Activated CD8-positive, alpha-beta memory T cell treated with anti-CD3 and anti-CD28 coated beads, Interleukin-2, amount 50 U/mL, for 48 hours (primary cell): ENCODE data around the gene ENG.
A peak's percentile ranks its signal among the peaks of the same experiment; 100 is the strongest.
"Not testable (repeated sequence)": the region's sequence is repeated elsewhere in the genome, so short reads cannot be mapped to it uniquely, and the experiment has no call there.

Experiments
- DNase-seq: peaks from one replicate; pipeline ENCODE4 v3.0.0-alpha.2; 2020

The ENG gene

DNA sequence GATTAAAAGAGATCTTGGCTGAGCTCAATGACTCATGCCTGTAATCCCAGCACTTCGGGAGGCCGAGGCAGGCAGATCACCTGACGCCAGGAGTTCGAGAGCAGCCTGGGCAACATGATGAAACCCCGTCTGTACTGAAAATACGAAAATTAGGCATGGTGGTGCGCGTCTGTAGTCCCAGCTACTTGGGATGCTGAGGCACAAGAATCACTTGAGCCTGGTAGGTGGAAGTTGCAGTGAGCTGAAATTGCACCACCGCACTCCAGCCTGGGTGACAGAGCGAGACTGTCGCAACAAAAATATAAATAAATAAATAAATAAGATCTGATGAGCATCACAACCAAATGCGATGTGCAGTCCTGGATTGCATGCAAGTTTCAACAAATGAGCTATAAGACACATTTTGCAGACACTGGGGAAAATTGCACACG lies 8.7 kb upstream of the ENG start:
- DNase-seq, result no peak

DNA sequence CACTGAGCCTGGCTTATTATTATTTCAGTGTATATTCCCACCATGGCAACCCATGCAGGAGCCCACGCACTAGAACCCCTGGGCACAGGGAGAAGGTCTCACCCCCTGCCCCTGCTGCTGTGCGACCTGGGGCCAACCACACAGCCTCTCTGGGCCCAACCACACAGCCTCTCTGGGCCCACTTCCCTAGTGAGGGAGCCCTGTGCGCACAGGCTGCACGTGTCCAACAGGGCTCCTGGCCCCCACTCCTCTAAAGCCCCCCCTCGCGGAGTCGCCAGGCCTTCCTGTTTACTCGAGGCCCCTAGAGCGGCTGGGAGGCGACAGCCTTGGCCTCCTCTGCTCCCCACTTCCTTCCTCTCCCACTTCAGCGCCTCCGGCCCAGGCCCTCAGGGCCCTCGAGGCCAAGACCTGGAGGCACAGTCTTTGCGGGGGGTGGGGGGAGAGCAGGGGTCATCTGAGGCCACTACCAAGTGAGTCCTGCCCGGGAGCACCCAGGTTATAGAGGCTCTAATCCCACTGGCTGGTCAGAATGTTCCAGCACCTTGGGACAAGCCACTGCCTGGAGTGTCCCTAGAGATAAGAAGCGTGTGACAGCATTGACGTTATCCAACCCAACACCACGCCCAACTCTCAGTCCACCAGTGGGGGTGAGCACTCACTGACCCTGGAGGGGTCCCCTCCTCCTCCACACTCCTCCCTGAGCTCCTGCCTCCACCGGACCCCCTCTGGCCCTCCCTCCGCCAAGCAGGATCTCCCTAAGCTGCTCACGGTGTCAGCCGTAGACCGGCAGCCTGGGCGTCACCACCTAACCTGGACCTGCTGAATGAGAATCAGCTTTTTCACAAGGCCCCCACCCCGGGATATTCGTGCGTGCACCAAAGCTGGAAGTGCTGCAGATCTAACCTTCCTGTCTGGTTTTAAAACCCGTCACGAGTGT lies 7.9 kb upstream of the ENG start:
- peak; percentile 63 for DNase-seq

DNA sequence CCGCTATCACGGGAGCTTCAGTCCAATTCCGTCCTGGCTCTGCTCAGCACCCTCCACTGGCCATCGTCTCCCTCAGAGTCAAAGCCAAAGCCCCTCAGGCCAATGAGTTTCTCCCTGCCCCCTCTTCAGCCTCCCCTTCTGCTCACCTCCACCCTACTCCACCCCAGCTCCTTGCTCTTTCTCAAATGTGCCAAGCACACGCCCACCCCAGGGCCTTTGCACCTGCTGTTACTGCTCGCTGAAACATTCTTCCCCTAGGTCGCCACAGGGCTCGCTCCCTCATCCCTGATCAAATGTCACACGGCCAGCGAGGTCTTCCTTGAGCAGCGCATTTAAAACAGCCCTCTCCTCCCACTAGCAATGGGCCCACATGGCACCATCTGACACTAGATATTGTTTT lies 6.3 kb upstream of the ENG start:
- no peak for DNase-seq

DNA sequence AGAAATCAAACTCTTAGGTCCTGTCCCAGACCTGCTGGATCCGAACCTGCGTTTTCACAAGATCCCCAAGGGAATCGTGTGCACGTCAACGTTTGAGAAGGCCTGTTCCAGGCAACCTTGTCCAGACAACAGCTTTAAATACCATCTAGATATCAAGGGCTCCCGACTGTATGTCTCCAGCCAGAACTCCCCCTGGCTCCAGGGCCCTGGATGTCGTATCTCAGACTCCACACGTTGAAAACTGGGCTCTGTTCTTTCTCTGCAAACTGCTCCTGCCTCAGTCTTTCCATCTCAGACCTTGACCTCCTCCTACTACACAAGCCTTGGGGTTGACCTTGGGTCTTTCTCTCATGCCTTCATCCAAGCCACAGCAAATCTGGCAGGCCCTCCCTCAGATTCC lies 5.8 kb upstream of the ENG start:
- DNase-seq, result no peak

DNA sequence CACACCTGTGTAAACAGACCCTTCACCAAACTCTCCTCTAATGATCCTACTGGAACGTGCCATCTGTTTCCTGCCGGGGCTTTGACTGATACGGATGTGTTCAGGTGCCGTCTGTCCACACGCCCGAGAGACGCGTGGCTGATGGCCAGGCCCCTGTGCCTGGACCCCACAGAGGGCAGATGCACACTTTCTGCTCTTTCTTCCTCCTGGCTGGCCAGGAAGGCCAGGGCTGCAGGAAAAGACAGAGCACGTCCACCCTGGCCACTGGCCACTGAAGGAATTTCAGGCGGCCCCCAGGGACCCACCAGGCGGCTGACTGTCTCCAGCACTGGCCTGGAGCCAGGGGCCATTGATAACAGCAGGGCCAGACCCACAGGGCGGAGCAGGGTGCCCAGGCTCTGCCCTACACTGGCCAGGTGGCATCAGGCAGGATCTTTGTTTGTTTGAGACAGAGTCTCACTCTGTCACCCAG lies 3.6 kb upstream of the ENG start:
- no peak for DNase-seq

DNA sequence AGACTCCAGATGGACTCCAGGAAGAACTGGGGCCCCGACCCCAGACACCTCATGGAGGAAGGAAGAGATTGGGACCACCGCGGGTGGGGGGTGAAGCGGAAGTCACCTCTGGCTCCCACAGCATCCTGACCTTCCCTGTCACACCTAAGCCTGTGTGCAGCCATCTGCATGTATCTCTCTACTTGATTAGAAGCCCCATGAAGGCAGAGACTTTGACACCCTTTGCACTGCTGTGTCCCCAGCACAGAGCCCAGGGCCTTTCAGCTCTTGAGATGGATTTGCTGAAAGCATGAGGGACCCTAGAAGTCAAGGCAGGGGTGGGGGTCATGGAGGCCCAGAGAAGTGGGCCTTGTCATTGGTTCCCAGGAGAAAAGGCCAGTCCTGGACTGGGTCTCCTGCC lies 2.8 kb upstream of the ENG start:
- no peak for DNase-seq

DNA sequence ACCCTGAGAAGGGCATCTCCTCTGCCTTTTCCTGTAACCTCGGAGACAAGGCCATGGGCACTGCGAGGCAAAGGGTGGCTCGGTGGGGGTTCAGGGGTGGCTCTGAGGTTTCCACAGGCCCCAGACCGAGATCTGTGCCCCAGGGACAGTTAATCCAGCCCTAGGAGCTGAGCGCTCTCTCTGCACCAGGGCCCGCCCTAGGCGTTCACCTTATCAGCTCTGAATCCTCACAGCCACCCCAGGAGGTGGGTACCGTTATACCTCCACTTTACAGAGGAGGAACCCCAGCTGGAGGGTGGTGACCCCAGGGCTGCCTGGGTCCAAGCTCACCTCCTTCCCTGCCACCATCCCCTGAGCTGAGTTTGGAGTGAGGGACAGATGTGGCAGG lies 2.3 kb upstream of the ENG start:
- no peak for DNase-seq

DNA sequence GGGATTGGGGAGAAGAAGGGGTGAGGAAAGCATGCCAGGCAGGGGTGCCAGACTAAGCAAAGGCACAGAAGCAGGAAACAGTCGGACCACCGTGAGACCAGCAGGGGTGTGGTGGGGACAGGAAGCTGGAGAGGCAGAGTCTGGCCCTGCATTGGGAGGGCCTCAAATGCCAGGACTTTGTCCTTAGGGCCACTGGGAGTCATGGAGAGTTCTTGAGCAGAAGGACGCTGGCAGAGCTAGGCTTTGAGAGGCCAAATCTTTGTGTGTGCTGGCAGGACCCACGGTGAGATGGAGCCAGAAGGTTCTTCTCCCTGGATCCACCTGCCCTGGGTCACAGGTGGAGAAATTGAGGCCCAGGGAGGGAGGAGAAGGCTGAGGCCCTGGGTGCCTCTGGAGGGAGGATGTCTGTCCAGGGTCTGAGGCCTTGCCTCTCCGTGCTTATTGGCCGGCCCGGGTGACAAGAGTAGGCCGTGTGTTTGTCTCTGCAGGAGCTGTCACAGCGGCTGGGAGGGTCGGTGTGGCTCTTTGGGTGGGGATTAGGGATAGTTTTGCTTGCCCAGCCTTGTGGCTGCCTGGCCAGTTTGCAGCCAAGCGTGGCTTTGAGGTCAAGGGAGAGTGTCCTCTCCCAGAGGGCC lies 1.8 kb upstream of the ENG start:
- no peak for DNase-seq

DNA sequence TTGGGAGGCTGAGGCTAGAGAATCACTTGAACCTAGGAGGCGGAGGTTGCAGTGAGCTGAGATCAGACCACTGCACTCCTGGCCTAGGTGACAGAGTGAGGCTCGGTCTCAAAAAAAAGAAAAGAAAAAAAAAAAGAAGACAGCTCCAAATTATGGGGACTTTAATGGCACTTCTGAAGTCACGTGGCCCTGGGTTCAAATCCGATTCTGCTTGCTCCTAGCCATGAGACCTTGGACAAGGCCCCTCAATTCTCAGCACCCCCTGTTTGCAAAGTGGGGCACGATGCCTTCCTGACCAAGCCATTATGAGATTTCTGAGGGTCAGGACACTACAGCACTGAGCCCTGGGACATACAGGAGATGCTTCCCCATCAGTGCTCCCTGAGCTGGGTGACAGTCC lies 1.1 kb upstream of the ENG start:
- DNase-seq, result no peak

DNA sequence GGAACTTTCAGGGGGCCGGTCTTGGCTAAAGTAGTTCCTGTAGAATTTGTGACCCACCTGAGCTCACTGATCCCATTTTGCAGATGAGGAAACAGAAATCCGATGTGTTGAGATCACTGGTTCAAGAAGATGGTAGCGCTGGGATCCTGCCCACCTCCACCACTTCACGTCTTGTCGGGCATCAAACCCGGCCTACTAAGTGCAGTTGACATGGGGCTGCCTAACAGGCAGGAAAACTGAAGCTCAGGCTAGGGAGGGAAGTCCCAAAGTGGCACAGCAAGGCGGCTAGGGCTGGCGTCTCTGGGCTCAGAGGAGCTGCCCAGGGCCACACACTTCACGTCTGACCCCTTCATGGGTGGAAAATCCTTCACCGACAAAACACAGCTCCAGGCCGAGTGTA lies 502 bp upstream of the ENG start:
- no peak for DNase-seq

DNA sequence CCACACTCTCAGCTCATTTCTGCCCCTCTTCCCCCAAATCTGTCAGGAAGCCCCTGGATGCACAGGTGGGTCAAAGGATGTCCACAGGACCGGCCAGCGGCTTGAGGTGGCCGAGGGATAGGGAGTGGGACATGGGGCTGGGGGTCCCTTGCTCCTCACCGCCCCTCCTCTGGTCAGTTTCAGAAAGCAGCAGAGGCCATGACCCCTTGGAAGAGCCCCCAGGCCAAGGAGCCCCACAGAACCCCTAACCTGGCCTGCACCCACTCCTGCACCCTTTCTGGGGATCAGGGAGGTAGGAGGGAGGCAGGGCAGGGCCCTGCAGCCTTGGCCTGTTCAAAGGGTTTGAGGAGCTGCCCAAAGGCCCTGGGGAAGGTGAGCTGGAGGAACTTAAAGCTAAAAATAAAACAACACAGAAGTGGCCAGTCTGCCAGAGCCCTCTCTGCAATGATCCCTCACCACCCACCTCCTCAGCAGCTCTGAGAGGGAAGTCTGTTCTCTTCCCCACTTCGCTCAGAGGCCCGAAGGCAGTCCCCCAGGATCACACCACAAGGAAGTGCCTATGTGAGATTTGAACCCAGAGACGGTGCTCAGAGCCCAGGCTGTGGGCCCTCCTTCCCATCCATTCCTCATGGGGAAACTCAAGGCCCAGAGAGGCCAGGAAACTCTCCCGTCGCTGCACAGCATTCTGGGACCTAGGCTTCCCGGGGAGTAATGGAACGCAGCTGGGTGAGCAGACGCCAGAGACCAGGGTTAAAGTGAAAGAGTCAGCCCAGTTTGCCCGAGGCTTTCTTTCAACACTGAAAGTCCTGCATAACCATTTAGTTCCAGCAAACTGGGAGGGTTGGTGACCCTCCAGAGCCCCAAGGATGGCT lies 910 bp downstream of the ENG start:
- DNase-seq, result no peak

DNA sequence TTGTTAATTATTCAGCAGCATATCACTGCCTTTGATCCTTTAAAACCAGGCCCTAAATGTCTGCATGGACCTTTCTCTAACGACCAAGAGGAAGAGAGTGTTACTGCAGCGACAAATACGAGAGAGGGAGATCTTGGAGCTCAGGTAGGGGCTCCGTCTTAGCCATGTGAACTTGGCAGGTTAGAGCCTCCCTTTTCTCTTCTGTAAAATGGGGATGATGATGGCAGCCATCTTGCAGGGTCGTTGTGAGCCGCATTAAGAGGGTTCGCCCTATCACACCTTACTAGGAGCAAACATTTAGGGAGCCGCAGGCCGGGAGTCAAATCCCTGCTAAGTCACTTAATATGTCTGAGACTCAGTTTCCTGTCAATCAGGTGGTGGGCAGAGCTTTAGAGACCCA lies 1.6 kb downstream of the ENG start:
- DNase-seq, result no peak

DNA sequence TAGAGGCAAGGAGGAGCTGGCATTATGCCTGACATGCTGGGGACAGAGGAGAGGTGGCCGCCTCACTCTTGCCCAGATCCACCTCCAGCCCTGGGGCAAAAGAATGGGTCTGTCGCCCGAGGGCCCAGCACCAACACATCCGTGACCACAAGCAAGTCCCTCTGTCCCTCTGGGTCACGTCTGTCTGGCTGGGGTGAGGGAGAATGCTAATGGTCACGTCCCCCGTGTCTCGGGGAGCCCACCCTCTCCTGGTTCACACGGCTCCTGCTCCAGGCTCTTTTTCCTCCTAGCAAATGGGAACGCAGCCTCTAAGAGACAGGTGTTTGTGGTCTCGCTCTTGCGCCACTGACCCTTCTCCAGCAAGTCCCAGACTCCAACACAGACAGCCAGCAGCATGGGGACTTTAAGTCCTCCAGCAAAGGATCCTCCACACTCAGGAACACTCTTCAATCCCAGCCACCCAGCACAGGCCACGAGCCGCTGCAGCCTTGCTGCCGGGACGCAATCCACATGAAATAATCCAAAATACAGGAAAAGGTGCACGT lies 4.1 kb downstream of the ENG start:
- no peak for DNase-seq

DNA sequence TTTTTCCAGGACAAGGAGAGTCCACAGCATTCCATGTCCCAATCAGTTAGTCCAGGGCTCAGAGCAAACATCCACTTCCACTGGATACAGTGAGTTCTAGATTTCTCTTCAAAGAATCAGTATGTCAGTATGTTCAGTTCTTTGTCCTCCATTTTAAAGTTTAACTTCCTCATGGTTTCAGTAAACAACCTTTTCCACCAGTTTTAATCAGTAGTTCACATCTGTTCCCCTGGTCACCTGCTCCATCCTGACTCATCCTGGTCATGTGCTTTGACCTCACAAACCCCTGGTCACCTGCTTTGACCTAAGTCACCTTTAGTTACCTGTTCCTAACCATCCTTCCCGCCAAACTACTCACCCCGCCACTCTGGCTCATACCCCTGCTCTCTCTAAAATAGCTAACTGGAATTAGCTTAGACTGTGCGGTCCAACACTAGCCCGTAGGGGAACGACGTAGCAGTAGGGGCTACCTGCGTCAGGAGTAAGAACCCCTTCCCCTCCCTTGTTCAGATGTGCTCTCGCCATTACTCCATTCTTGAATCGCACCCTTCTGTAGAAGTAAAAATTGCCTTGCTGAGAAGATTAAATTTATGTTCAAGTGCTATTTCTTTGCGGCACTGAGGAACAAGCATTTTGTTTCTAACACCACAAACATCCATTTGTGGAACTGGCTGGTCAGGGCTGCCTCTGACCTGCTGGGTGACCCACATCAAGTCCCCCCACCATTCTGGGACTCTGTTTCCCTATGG lies 5.5 kb downstream of the ENG start:
- no peak for DNase-seq

DNA sequence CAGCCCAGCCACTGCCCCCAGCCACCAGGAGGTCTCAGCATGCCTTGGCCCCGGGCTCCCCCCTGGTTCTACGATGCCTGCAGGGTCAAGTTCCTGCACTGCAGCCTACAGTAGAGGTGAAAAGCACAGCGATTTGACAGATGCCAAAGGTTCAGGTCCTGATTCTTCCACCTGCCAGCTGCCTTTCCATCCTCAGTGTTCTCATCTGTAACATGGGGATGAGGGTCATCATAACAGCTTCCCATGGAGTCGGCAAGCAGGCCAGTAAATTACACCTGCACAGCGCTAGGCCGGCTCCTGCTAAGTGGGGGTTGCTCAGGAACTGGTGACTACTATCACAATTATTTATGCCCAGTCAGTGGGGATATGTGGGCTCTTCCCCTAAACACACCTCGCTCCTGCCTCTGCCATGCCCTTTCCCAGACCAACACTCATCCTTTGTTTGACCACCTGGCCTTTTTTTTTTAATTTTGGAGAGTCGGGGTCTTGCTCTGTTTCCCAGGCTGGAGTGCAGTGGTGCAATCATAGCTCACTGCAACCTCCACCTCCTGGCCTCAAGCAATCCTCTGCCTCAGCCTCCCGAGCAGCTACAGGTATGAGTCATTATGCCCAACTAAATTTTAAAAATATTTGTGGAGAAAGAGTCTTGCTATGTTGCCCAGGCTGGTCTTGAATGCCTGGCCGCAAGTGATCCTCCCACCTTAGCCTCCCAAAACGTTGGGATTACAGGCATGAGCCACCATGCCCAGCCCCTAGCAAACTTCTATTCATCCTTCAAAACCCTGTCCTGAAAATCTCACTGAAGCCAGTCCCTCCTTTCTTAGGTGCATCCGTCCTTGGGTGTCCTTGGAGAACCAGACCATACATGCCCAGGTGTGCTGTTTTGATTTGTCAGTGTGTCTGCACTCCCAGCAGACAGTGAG lies 6.4 kb downstream of the ENG start:
- no peak for DNase-seq

DNA sequence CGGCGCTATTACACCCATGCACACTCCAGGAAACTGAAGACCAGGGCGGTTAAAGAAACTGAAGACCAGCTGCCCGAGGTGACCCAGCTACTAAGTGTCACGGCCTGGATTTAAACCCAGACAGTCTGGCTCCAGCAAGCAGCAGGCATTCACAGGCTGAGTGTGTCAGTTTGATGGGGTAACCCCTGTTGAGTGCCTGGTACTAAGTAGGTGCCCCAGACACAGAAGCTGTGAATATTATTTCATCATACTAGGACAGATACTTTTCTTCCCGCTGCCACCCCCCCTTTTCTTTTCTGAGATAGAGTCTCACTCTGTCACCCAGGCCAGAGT lies 7.3 kb downstream of the ENG start:
- DNase-seq, result no peak

DNA sequence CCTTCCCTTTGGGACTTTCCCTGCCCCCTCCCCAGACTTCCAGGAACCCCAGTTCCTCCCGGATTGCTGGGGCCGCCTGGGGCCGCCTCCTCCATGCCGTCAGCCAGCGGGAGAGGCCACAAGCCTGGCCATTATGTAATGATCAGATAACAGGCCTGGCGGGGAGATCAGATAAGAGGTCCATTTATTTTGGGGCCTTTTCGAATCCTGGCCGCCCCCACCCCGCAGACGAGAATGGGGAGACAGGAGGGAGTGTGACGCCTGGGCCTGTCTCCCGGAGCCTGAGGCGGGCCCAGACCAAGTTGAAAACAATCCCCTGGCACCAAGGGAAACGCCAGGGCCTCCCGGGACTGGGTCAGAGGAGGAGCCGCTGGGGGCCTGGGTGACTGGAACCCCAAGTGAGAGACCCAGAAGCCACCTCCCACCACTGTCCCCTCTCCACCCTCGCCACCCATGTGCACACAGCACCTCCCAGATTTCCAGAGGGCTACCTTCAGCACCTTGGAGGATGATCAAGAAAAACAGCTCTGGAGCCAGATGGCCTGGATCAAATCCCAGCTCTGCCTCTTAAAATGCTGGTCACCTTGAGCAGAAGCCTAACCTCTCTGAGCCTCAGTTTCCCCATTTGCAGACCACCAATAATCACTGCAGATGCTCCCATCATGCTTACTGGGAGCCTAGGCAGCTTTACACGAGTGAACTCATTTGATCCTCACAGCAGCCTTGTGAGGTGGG lies 7.8 kb downstream of the ENG start:
- DNase-seq, result no peak

DNA sequence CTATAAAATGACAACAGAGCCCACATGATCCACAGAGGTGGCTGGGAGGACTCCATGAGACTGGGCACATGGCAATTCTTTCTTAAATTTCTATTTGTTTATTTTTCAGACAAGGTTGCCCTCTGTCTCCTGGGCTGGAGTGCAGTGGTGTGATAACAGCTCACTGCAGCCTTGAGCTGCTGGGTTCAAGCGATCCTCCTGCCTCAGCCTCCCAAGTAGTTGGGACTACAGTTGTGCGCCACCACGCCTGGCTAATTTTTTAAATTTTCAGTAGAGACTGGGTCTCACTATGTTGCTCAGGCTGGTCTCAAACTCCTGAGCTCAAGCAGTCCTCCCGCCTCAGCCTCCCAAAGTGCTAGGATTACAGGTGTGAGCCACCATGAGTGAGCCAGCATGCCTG lies 8.8 kb downstream of the ENG start:
- DNase-seq, result not testable (repeated sequence)

DNA sequence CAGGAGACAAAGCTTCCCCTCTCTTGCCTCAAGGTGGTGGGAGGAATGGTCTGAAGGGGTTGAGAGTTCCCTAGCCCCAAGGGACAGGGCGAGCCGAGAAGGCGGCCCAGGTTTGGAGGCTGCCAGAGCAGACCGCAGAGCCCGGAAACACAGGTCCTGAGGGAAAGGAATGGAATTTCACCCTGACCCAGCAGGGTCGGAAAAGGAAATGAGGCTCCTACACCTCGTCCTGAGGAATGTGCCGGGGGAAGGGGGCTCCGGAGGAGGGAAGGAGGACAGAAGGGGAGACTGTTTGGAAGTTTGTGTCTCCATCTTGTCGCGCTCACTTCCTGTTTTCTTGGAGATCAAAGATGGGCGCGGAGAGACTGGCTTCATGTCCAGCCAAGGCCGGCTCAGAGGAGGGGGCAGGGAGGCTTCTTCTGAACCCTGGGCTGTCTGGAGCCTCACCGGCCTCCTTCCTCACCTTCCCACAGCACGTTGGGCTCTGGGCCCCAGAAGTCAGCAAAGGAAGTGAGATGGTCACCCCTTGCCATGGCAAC lies 9.6 kb downstream of the ENG start:
- DNase-seq, result no peak

DNA sequence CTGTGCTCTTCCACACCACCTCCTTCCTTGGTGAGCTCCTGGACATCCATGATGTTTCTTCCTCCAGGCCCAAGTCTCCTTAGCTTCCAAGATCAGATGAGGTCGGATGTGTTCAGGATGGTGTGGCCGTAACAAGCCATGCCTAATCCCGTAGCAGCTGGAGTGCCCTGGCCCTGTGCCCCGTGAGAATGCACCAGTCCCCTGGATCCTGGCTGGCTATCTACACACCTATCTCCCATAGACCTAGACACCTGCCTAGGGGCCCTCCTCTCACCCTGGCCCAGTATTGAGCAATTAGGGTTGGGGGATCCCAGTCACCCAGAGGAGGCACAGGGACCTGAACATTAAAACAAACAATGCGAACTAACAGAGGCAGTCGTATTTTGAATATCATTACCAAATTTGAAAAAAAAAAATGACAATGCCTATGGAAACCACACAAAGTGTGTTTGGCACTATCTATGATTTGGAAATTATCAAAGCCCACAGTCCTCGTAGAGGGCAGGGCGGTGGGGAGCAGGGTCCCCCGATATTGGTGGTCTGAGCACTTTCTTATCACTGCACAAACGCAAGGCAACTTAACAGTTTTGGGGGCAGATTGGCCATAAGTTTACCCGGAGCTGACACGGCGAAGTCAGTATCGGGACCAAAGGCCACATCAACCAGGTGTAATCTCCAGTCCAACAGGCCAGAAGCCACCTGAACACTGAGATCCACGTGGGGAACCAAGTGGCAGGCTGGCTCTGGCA lies 13.2 kb downstream of the ENG start:
- DNase-seq, result no peak
